Measurements from ENCODE around the gene TMEM82. TPM values are rescaled to one million over a fixed set of nuclear protein-coding genes. Genes with fewer than 3 reads are reported as not detected.

The TMEM82 gene
- polyA plus RNA-seq, 1 donor from 2014 or later: not detected

- H3K9me2 ChIP-seq (ENCODE audit: insufficient read depth, low read length): no peaks in the 10 kb centered on the region
- no peaks in the 10 kb centered on the region for H3K9me3 ChIP-seq (ENCODE audit: low read length)
- H3K36me3 ChIP-seq (ENCODE audit: insufficient read depth, low read length): no peaks in the 10 kb centered on the region
- no peaks in the 10 kb centered on the region for H3F3A ChIP-seq (ENCODE audit: insufficient read depth, low read length, poor library complexity, severe bottlenecking)
- no peak overlapping the region for H3K9ac ChIP-seq (ENCODE audit: low read length)
- H2AFZ ChIP-seq (ENCODE audit: low read depth, low read length): no peak overlapping the region
- H3K27ac ChIP-seq (ENCODE audit: low read length): no peak overlapping the region
- H3K27me3 ChIP-seq (ENCODE audit: insufficient read depth, low read depth, low read length): no peaks in the 10 kb centered on the region
- H3K4me2 ChIP-seq (ENCODE audit: low read length): no peak overlapping the region
- TF ChIP-seq REST (IDR thresholded peaks at IDR 0.05; ENCODE audit: borderline replicate concordance): no peak
- no peak for TF ChIP-seq TAF1 (IDR thresholded peaks at IDR 0.05; ENCODE audit: low read depth)
- TF ChIP-seq SMC3 (conservative IDR thresholded peaks at IDR 0.05; ENCODE audit: poor library complexity): peak; percentile 74
- TF ChIP-seq RAD21 (conservative IDR thresholded peaks at IDR 0.05): peak; percentile 77
- TF ChIP-seq, protein P1, sequence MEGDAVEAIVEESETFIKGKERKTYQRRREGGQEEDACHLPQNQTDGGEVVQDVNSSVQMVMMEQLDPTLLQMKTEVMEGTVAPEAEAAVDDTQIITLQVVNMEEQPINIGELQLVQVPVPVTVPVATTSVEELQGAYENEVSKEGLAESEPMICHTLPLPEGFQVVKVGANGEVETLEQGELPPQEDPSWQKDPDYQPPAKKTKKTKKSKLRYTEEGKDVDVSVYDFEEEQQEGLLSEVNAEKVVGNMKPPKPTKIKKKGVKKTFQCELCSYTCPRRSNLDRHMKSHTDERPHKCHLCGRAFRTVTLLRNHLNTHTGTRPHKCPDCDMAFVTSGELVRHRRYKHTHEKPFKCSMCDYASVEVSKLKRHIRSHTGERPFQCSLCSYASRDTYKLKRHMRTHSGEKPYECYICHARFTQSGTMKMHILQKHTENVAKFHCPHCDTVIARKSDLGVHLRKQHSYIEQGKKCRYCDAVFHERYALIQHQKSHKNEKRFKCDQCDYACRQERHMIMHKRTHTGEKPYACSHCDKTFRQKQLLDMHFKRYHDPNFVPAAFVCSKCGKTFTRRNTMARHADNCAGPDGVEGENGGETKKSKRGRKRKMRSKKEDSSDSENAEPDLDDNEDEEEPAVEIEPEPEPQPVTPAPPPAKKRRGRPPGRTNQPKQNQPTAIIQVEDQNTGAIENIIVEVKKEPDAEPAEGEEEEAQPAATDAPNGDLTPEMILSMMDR (IDR thresholded peaks at IDR 0.05; ENCODE audit: poor library complexity, severe bottlenecking): peak; percentile 80
- no peak for TF ChIP-seq EP300 (conservative IDR thresholded peaks at IDR 0.05; ENCODE audit: poor library complexity, severe bottlenecking)
- no peak for TF ChIP-seq EZH2 (IDR thresholded peaks at IDR 0.05; ENCODE audit: borderline replicate concordance, insufficient read depth, low read length, poor library complexity, severe bottlenecking)
- TF ChIP-seq POLR2AphosphoS5 (IDR thresholded peaks at IDR 0.05): no peak
- no peak for TF ChIP-seq MXI1 (conservative IDR thresholded peaks at IDR 0.05; ENCODE audit: poor library complexity, severe bottlenecking)
- H3K79me2 ChIP-seq (replicated peaks; ENCODE audit: insufficient read depth, low read length): no peaks in the 10 kb centered on the region
- no peaks in the 10 kb centered on the region for H4K20me1 ChIP-seq (ENCODE audit: insufficient read depth)
- H3K4me3 ChIP-seq (ENCODE audit: low read length): no peak overlapping the region
These were observed 1.1 kb upstream of the TMEM82 start for GRCh38 chr1:15740924-15741850.

DNA sequence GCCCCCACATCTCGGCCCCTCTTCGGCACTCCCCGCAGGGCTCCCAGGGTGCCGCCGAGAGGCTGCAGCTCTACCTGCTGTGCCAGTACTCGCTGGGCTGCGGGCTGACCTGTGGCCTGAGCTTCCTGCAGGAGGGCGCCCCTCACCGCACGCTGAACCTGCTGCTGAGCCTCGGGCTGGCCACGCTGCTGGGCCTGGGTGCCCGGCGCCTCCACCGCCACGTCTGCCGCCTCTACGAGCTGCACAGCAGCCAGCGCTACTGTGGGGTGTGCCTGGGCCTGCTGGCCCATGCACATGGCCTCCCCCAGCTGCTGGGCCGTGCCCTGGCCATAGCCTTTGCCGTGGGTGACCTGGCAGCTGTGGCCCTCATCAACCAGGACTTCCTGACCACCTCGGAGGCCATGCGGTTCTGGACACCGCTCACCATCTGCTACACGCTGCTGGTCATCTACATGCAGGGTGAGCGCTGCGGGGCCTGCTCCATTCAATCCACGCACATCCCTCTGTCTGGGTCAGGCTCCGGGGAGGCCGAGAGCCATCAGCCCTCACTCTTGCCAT lies 1.9 kb downstream of the TMEM82 start:
- TF ChIP-seq, protein P1 (IDR thresholded peaks at IDR 0.05; ENCODE audit: poor library complexity, severe bottlenecking): no peak
- TF ChIP-seq REST (IDR thresholded peaks at IDR 0.05; ENCODE audit: borderline replicate concordance) (no peak), MXI1 (conservative IDR thresholded peaks at IDR 0.05; ENCODE audit: poor library complexity, severe bottlenecking) (no peak), SMC3 (conservative IDR thresholded peaks at IDR 0.05; ENCODE audit: poor library complexity) (no peak), EP300 (conservative IDR thresholded peaks at IDR 0.05; ENCODE audit: poor library complexity, severe bottlenecking) (no peak), POLR2AphosphoS5 (IDR thresholded peaks at IDR 0.05) (no peak), RAD21 (conservative IDR thresholded peaks at IDR 0.05) (no peak), EZH2 (IDR thresholded peaks at IDR 0.05; ENCODE audit: borderline replicate concordance, insufficient read depth, low read length, poor library complexity, severe bottlenecking) (no peak), TAF1 (IDR thresholded peaks at IDR 0.05; ENCODE audit: low read depth) (no peak)
- H3K9me2 ChIP-seq (ENCODE audit: insufficient read depth, low read length): no peaks in the 10 kb centered on the region
- no peaks in the 10 kb centered on the region for H4K20me1 ChIP-seq (ENCODE audit: insufficient read depth)
- no peaks in the 10 kb centered on the region for H3K36me3 ChIP-seq (ENCODE audit: insufficient read depth, low read length)
- no peak overlapping the region for H2AFZ ChIP-seq (ENCODE audit: low read depth, low read length)
- H3F3A ChIP-seq (ENCODE audit: insufficient read depth, low read length, poor library complexity, severe bottlenecking): no peaks in the 10 kb centered on the region
- no peak overlapping the region for H3K4me3 ChIP-seq (ENCODE audit: low read length)
- no peaks in the 10 kb centered on the region for H3K27me3 ChIP-seq (ENCODE audit: insufficient read depth, low read depth, low read length)
- H3K9ac ChIP-seq (ENCODE audit: low read length): no peak overlapping the region
- no peak overlapping the region for H3K4me2 ChIP-seq (ENCODE audit: low read length)
- no peaks in the 10 kb centered on the region for H3K79me2 ChIP-seq (replicated peaks; ENCODE audit: insufficient read depth, low read length)
- H3K27ac ChIP-seq (ENCODE audit: low read length): no peak overlapping the region
- no peaks in the 10 kb centered on the region for H3K9me3 ChIP-seq (ENCODE audit: low read length)
